GM12873 (cell line): ENCODE results near the gene ULK4.

ENCODE experiments used
- TF ChIP-seq, protein P1 (sequence below): IDR thresholded peaks from 2 replicates; pipeline ENCODE4 v1.5.1; 2012; ENCODE audit warnings: low read depth, mild to moderate bottlenecking, moderate library complexity, low read length, control low read depth; ENCODE audit not compliant: insufficient read depth; ENCODE audit errors: missing control alignments

ULK4 gene

DNA sequence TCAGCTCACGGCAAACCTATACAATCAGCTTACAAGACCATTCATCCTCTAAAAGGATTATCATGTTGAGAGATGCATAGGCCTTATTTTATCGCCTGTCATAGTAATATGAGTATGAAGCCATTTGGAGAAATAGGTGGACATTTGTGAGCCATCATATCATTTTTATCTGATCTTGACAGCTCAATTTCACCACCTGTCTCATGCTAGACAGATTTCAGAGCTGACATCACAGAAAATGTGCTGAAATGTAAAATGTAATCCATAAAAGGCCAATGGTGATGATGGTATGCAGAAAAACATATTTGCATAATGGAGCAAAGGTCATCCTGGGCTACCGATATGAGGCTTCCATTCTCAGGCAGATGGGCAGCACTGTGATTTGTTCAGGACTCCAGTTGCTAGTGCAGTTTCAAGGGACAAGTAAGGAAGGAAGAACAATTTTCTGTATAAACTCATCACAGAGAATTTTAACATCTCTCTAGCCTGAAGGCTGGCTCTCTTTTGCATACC, 221.5 kb downstream of the ULK4 start:
- TF ChIP-seq, protein P1, sequence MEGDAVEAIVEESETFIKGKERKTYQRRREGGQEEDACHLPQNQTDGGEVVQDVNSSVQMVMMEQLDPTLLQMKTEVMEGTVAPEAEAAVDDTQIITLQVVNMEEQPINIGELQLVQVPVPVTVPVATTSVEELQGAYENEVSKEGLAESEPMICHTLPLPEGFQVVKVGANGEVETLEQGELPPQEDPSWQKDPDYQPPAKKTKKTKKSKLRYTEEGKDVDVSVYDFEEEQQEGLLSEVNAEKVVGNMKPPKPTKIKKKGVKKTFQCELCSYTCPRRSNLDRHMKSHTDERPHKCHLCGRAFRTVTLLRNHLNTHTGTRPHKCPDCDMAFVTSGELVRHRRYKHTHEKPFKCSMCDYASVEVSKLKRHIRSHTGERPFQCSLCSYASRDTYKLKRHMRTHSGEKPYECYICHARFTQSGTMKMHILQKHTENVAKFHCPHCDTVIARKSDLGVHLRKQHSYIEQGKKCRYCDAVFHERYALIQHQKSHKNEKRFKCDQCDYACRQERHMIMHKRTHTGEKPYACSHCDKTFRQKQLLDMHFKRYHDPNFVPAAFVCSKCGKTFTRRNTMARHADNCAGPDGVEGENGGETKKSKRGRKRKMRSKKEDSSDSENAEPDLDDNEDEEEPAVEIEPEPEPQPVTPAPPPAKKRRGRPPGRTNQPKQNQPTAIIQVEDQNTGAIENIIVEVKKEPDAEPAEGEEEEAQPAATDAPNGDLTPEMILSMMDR, result no peak

DNA sequence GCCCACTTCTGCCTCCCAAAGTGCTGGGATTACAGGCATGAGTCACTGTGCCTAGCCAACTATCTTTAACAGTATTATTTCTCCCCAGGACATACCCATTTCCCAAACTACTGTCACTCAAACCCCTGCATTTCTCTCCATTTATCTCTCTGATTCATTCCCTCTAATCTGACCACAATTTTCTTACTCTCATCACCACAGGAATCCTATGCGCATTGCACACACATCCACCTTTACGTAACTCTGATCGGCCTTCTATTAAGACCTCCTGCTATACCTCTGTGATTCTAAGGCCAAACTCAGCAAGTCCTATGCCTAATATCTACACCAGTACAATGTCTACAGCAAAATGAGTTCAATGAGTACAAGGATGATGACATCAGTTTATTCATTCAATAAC, 235.0 kb downstream of the ULK4 start:
- TF ChIP-seq, protein P1, result no peak

DNA sequence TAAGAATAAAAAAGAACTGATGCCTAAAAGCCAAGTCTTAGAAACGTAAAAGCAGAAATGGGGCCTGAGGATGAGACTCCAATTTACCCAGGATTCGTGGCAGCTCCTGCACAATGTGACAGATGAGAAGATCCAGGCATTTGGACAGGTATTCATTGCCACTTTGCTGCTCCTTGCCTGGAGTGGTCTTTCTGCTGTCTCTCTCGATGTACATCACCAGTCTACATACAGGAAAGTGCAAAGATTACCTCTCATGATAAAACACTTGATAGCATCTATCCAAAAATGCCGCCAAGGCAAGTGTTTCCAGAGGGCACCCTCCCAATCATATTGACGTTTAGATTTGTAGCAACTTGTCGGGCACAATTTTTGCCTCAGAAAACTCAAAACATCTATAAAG, 244.3 kb downstream of the ULK4 start:
- TF ChIP-seq, protein P1, result no peak

DNA sequence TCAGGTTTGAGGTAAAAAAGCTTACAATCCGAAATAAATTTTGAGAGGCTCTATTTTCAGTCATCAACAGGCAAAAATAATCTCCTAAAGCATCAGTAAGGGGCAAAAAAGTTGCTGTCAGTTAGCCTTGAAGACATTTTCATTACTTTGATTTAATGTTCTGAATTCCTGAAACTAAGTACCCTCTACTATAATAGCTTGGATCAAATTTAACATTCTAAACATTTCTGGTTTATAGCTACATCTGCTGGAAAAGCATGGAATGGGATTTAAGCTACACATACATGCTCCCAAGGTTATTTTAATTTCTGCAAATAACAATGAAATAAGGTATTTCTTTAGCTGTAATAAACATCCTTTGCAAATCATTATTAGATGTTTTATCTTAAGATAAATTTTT, 245.4 kb downstream of the ULK4 start:
- TF ChIP-seq, protein P1, result no peak

DNA sequence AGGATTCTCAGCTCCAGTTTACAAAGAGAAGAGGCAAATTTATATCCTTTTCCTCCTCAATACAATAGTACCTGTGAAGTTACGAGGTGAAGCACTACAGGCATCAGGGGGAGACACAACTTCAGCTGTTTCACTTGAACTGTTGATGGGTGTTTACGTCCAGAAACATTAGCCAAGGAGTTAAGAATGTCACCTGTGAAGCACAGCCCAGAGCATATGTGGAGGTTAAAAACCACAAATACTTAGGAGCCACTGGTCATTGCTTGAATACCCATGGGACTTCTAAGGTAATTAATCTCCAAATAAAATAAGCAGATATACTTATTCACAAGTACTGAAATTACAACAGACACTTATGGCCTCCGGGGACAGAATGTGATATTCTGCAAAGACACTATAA, 246.5 kb downstream of the ULK4 start:
- TF ChIP-seq, protein P1, result no peak

DNA sequence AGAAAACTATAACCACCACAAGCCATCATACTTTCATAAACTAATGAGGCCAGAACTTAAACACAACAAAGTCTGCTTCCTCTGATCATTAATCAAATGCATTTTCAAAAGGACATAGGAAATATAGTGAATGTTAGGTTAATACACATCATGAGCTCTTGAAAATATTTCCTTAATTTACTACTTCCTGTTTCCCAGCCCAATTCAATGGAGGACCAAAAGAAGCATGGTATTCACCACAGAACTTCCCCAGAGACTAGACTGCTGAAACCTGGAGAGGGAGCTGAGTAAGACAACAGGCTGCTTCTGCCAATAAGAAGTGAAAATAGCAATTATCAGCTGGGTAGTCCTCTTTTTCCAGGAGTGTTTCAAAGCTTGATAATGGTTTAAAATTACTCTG, 250.3 kb downstream of the ULK4 start:
- TF ChIP-seq, protein P1, result no peak

DNA sequence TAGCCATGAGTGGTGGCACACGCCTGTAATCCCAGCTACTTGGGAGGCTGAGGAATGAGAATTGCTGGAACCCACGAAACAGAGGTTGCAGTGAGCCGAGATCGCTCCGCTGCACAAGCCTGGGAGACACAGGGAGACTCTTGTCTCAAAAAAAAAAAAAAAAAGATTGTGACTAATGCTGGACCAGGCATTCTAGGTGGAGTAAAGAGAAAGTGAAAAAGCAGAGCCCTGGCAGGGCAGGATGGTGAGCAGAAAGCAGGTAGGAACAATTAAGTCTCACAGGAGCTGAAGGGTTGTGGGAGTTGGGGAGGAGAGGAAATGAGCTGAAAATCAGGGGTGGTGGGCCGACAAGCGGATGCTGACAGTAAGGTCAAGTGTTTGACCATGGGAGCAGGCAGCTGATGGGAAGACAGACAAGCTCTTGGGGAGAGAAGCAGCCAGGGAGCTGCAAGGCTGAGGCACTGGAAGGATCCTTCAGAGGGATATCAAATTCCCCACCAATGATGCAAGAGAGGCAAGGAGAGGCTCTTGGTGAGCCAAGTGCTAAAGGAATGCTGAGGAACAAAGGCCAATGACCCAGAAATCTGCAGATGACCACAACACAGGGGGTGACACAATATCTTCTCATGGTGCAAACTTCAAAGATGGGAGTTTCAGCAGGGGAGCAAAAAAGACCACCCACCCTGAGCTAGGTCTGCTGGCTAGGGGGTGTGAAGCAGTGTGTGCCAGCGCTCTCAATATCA, 251.1 kb downstream of the ULK4 start:
- TF ChIP-seq, protein P1, result no peak
